H1 (cell line): Measurements from ENCODE around the gene PLEKHA1. TPM values are rescaled to one million over a fixed set of nuclear protein-coding genes. Genes with fewer than 3 reads are reported as not detected.

Experiments used
- CTCF ChIA-PET: fragments of 300-600 bp; sonication (Branson Sonifier 250); formaldehyde crosslinking; loops from one replicate; lab custom pipeline; 2021; ENCODE audit not compliant: partially characterized antibody; lab: Charles Lee
- POLR2A ChIA-PET: fragments of 300-600 bp; sonication (Branson Sonifier 250); formaldehyde crosslinking; loops from one replicate; lab custom pipeline; 2021; ENCODE audit warnings: inconsistent platforms; ENCODE audit not compliant: partially characterized antibody; lab: Charles Lee
- DNase-seq, 2 experiments: peaks; one replicate each; pipeline versions ENCODE4 v3.0.0 to v3.0.0-alpha.2; 2010 to 2022; ENCODE audit warnings: low spot score in 2 of 2, low read depth in 1 of 2, mixed read lengths in 1 of 2
- FAIRE-seq: peaks from 2 replicates; lab custom pipeline; 2011; peaks lifted over from hg19 to GRCh38; lab: Jason Lieb, UNC
- H2AFZ ChIP-seq: 2 replicates; pipeline ENCODE4 v1.8.1; 2012; ENCODE audit warnings: low read length, inconsistent platforms
- H2AK5ac ChIP-seq: 2 replicates; pipeline ENCODE4 v1.6.1; 2013; ENCODE audit warnings: low read depth, low read length
- H2BK120ac ChIP-seq: replicated peaks from 2 replicates; pipeline ENCODE3; 2013; ENCODE audit warnings: low read depth, low read length, inconsistent platforms
- H2BK12ac ChIP-seq: 2 replicates; pipeline ENCODE4 v1.6.1; 2013; ENCODE audit warnings: low read depth, low read length
- H2BK15ac ChIP-seq: 2 replicates; pipeline ENCODE4 v1.6.1; 2013; ENCODE audit warnings: low read length
- H2BK20ac ChIP-seq: 2 replicates; pipeline ENCODE4 v1.6.1; 2013; ENCODE audit warnings: low read length
- H2BK5ac ChIP-seq: 2 replicates; pipeline ENCODE4 v1.6.1; 2013; ENCODE audit warnings: low read depth, low read length
- H3K14ac ChIP-seq: 2 replicates; pipeline ENCODE4 v1.6.1; 2013; ENCODE audit warnings: inconsistent platforms; ENCODE audit not compliant: insufficient read length
- H3K18ac ChIP-seq: 2 replicates; pipeline ENCODE4 v1.6.1; 2013; ENCODE audit warnings: low read length; ENCODE audit errors: extremely low read depth
- H3K23ac ChIP-seq: 2 replicates; pipeline ENCODE4 v1.6.1; 2013; ENCODE audit warnings: inconsistent platforms; ENCODE audit not compliant: insufficient read length
- H3K23me2 ChIP-seq: 2 replicates; pipeline ENCODE4 v1.6.1; 2013; ENCODE audit warnings: low read depth, low read length
- H3K27ac ChIP-seq: 2 replicates; pipeline ENCODE4 v1.6.1; 2011; ENCODE audit warnings: low read depth, low read length, inconsistent platforms
- H3K27me3 ChIP-seq, 4 experiments: replicated peaks in 1 of 4; 1 replicate in 1 of 4; 2 replicates in 3 of 4; pipeline versions ENCODE4 v1.6.1 to v1.8.1; 2011 to 2013; ENCODE audit warnings: low read length in 3 of 4, mild to moderate bottlenecking in 3 of 4, inconsistent platforms in 2 of 4, mixed read lengths in 2 of 4, moderate library complexity in 1 of 4; ENCODE audit not compliant: control insufficient read depth in 3 of 4, insufficient read depth in 3 of 4; ENCODE audit errors: extremely low read depth in 1 of 4
- H3K36me3 ChIP-seq, 4 experiments: 2 replicates each; pipeline versions ENCODE4 v1.6.1 to v1.8.1; 2011 to 2013; ENCODE audit warnings: mild to moderate bottlenecking in 4 of 4, low read length in 3 of 4, moderate library complexity in 2 of 4, control low read depth in 1 of 4, inconsistent platforms in 1 of 4; ENCODE audit not compliant: insufficient read depth in 4 of 4, control insufficient read depth in 2 of 4
- H3K4ac ChIP-seq: replicated peaks from 2 replicates; pipeline ENCODE3; 2013; ENCODE audit warnings: low read length, low read depth, mixed read lengths, inconsistent platforms; ENCODE audit not compliant: insufficient read length
- H3K4me1 ChIP-seq, 4 experiments: replicated peaks in 1 of 4; 1 replicate in 1 of 4; 2 replicates in 3 of 4; pipeline versions ENCODE4 v1.6.1 to v1.8.1; 2011 to 2013; ENCODE audit warnings: low read length in 3 of 4, inconsistent platforms in 2 of 4, mixed read lengths in 1 of 4; ENCODE audit not compliant: insufficient read depth in 4 of 4, control insufficient read depth in 3 of 4
- H3K4me2 ChIP-seq, 2 experiments: 2 replicates each; pipeline versions ENCODE4 v1.6.1 to v1.8.1; 2011 to 2013; ENCODE audit warnings: low read depth in 2 of 2, low read length in 2 of 2, control low read depth in 1 of 2, inconsistent platforms in 1 of 2, mild to moderate bottlenecking in 1 of 2; ENCODE audit not compliant: insufficient read depth in 1 of 2
- H3K4me3 ChIP-seq, 4 experiments: fragments of 200-600, 300-600 bp in 1 of 4; sonication (generic), shearing (Covaris generic), sonication (Bioruptor Twin) in 1 of 4; 2 replicates each; pipeline versions ENCODE4 v1.5.1 to v1.8.1; 2011 to 2016; ENCODE audit warnings: low read length in 4 of 4, low read depth in 3 of 4, control low read depth in 2 of 4, inconsistent platforms in 2 of 4, mild to moderate bottlenecking in 2 of 4, mixed read lengths in 1 of 4, moderate library complexity in 1 of 4; ENCODE audit not compliant: insufficient read depth in 2 of 4; ENCODE audit errors: extremely low read depth in 1 of 4
- H3K56ac ChIP-seq: replicated peaks from 2 replicates; pipeline ENCODE3; 2013; ENCODE audit warnings: low read depth, mild to moderate bottlenecking, mixed read lengths, low read length, inconsistent platforms; ENCODE audit not compliant: insufficient read length
- H3K79me1 ChIP-seq: 2 replicates; pipeline ENCODE4 v1.6.1; 2013; ENCODE audit warnings: low read depth, low read length, control low read depth
- H3K79me2 ChIP-seq, 2 experiments: 2 replicates each; pipeline versions ENCODE4 v1.6.1 to v1.8.1; 2012 to 2013; ENCODE audit warnings: low read length in 2 of 2, mild to moderate bottlenecking in 2 of 2, inconsistent platforms in 1 of 2; ENCODE audit not compliant: insufficient read depth in 2 of 2, control insufficient read depth in 1 of 2
- H3K9ac ChIP-seq, 4 experiments: replicated peaks in 1 of 4; 1 replicate in 1 of 4; 2 replicates in 3 of 4; pipeline versions ENCODE4 v1.6.1 to v1.8.1; 2011 to 2013; ENCODE audit warnings: low read depth in 3 of 4, low read length in 3 of 4, control low read depth in 2 of 4, mild to moderate bottlenecking in 2 of 4, moderate library complexity in 2 of 4, inconsistent platforms in 1 of 4; ENCODE audit errors: extremely low read depth in 1 of 4
- H3K9me3 ChIP-seq, 2 experiments: 2 replicates each; pipeline versions ENCODE4 v1.6.1 to v1.8.1; 2012 to 2013; ENCODE audit warnings: mild to moderate bottlenecking in 2 of 2, moderate library complexity in 2 of 2, control low read depth in 1 of 2, inconsistent platforms in 1 of 2, low read depth in 1 of 2, low read length in 1 of 2, mixed read lengths in 1 of 2; ENCODE audit not compliant: insufficient read depth in 2 of 2
- H4K20me1 ChIP-seq, 2 experiments: replicated peaks in 1 of 2; 2 replicates each; pipeline versions ENCODE3 to v1.8.1; 2011 to 2013; ENCODE audit warnings: inconsistent platforms in 2 of 2, low read length in 2 of 2, mild to moderate bottlenecking in 1 of 2; ENCODE audit not compliant: insufficient read depth in 2 of 2, control insufficient read depth in 1 of 2
- H4K5ac ChIP-seq: 2 replicates; pipeline ENCODE4 v1.6.1; 2013; ENCODE audit warnings: low read length, low read depth, mixed read lengths, inconsistent platforms; ENCODE audit not compliant: insufficient read length
- H4K8ac ChIP-seq: 2 replicates; pipeline ENCODE4 v1.8.0; 2013; ENCODE audit warnings: mild to moderate bottlenecking, moderate library complexity, low read length, inconsistent platforms; ENCODE audit not compliant: insufficient read depth; ENCODE audit errors: extremely low read depth
- H4K91ac ChIP-seq: replicated peaks from 2 replicates; pipeline ENCODE3; 2013; ENCODE audit warnings: low read length, mixed read lengths, inconsistent platforms; ENCODE audit not compliant: insufficient read length
- CHD2 ChIP-seq: IDR thresholded peaks from 2 replicates; pipeline ENCODE4 v1.6.1; 2012; ENCODE audit warnings: low read length, improper control_type of control experiment
- CREB1 ChIP-seq: IDR thresholded peaks from 2 replicates; pipeline ENCODE4 v1.6.1; 2012; ENCODE audit warnings: inconsistent platforms
- MAFK ChIP-seq: IDR thresholded peaks from 2 replicates; pipeline ENCODE4 v1.6.1; 2012; ENCODE audit warnings: low read depth, mild to moderate bottlenecking, improper control_type of control experiment, low read length
- POLR2A ChIP-seq, 2 experiments: IDR thresholded peaks; 1 replicate in 1 of 2; 2 replicates in 1 of 2; pipeline ENCODE4 v1.6.1; 2011; ENCODE audit warnings: low read depth in 2 of 2, low read length in 2 of 2, mild to moderate bottlenecking in 2 of 2; ENCODE audit errors: control extremely low read depth in 1 of 2
- POU5F1 ChIP-seq: IDR thresholded peaks from 2 replicates; pipeline ENCODE4 v1.6.1; 2011; ENCODE audit warnings: low read depth, mild to moderate bottlenecking, low read length, moderate library complexity
- RNF2 ChIP-seq: fragments of 200-900, 300-1000 bp; sonication (generic); IDR thresholded peaks from 2 replicates; pipeline ENCODE4 v1.7.1; 2016; ENCODE audit warnings: borderline replicate concordance, low read depth, mild to moderate bottlenecking, antibody characterized with exemption, low read length; ENCODE audit not compliant: poor library complexity, severe bottlenecking; ENCODE audit errors: missing control alignments
- USF2 ChIP-seq: IDR thresholded peaks from 2 replicates; pipeline ENCODE4 v1.6.1; 2011; ENCODE audit warnings: low read length, improper control_type of control experiment
- WGBS, 2 experiments: shearing (Covaris generic) in 1 of 2; methylation state at CpG; one replicate each; pipeline versions ENCODE4 v1.1.6 to v1.1.7; 2013 to 2015; ENCODE audit warnings: low lambda C conversion rate in 2 of 2, mixed read lengths in 2 of 2, inconsistent platforms in 1 of 2, low coverage in 1 of 2, missing lambda C conversion rate in 1 of 2; ENCODE audit not compliant: insufficient replicate concordance in 2 of 2, insufficient coverage in 1 of 2, insufficient read length in 1 of 2; ENCODE audit errors: extremely low coverage in 1 of 2, missing lambda C conversion rate in 1 of 2; 5-methylcytosine and 5-hydroxymethylcytosine counted together
- polyA plus RNA-seq, 7 experiments: library from polyadenylated mRNA; depleted of rRNA in 3 of 7; stranded (reverse) in 5 of 7; unstranded in 2 of 7; fragments of >200 nt in 5 of 7; fragments of 200-250 nt in 2 of 7; gene quantifications; 1 replicate in 5 of 7; 2 replicates in 1 of 7; 4 replicates in 1 of 7; pipeline versions ENCODE4 v1.2.1 to v1.2.3, GENCODE V29; 2011 to 2013; ENCODE audit warnings: missing spikeins in 2 of 7, mixed read lengths in 2 of 7
- total RNA-seq: library from RNA; stranded (reverse); fragmentation: NEBNext Ultra II Directional; extraction: Animal tissue kit (Norgen Biotek cat#: 25700); gene quantifications from 2 replicates; pipeline ENCODE4 v1.2.1, GENCODE V29; 2021

Gene PLEKHA1
- total and polyA plus RNA-seq, 2 of the 8 experiments (the other 6 are each of a cell fraction or from before 2014, with no cell fraction given): 15.6 to 39.7 TPM

- no peak overlapping the region for H3K56ac ChIP-seq
- H3K4ac ChIP-seq: no peak overlapping the region
- no peaks in the 10 kb centered on the region for H3K36me3 ChIP-seq
- no peak overlapping the region for H2BK20ac ChIP-seq
- no peak overlapping the region for H3K4me3 ChIP-seq
- H4K91ac ChIP-seq: no peak overlapping the region
- peaks cover 0 to 2% of the 10 kb centered on the region in 2 experiments for H4K20me1 ChIP-seq
- ChIA-PET CTCF (interaction anchor here (1.9 kb wide), 1 partner anchor 96 kb away, joined by 8 read pairs; no protein-coding TSS in a partner anchor), POLR2A (no interaction called here)
- no peak overlapping the region for H2BK5ac ChIP-seq
- H3K4me2 ChIP-seq: no peak overlapping the region
- H2AK5ac ChIP-seq: no peak overlapping the region
- WGBS, 2 experiments: 85% methylated on average over 4 of the region's 4 CpGs; no CpG with 5 or more reads in 1 of the 2 experiments
- H3K23me2 ChIP-seq: no peaks in the 10 kb centered on the region
- H4K5ac ChIP-seq: no peak overlapping the region
- TF ChIP-seq POU5F1: no peak
- TF ChIP-seq USF2: no peak
- no peak for TF ChIP-seq CHD2
- no peak for TF ChIP-seq MAFK
- no peak for TF ChIP-seq RNF2
- no peak for TF ChIP-seq CREB1
- no peak for TF ChIP-seq POLR2A (IDR thresholded peaks at IDR 0.05; ENCODE audit: control extremely low read depth in 1 of 2, low read depth in 2 of 2, low read length in 2 of 2)
- H3K4me1 ChIP-seq: peaks cover 1 to 6% (median 2%) of the 10 kb centered on the region in 4 experiments; a peak in 6 of 7 replicates
- FAIRE-seq (no peak), DNase-seq (no peak)
- no peaks in the 10 kb centered on the region for H3K9me3 ChIP-seq
- H3K14ac ChIP-seq: no peak overlapping the region
- H2BK15ac ChIP-seq: no peak overlapping the region
- H3K18ac ChIP-seq: no peak overlapping the region
- no peak overlapping the region for H2BK120ac ChIP-seq
- no peaks in the 10 kb centered on the region for H3K27me3 ChIP-seq
- no peak overlapping the region for H3K27ac ChIP-seq
- no peak overlapping the region for H3K23ac ChIP-seq
- H3K79me2 ChIP-seq: no peaks in the 10 kb centered on the region
- no peak overlapping the region for H3K9ac ChIP-seq
- no peak overlapping the region for H2AFZ ChIP-seq
- H4K8ac ChIP-seq: no peak overlapping the region
- no peaks in the 10 kb centered on the region; the same call in 1 of the 2 replicates for H3K79me1 ChIP-seq
- H2BK12ac ChIP-seq: no peak overlapping the region
Measured at GRCh38 chr10:122469848-122470247, 95.3 kb downstream of the PLEKHA1 start.
